ENCODE data around the gene MATN1.
"Not testable (repeated sequence)": the region's sequence is repeated elsewhere in the genome, so short reads cannot be mapped to it uniquely, and the experiment has no call there.

MATN1 gene

GRCh38 chr1:30723331-30723755 lies at the start of gene MATN1:
Gene MATN1, minus strand, starts transcription at chr1:30723585. Its CDS starts 34 bp downstream, at chr1:30723551.
- DNase-seq (ENCODE audit: low read depth in 2 of 2): no peak

- DNase-seq (ENCODE audit: low read depth in 2 of 2): no peak
These were observed 47.6 kb upstream of the MATN1 start for GRCh38 chr1:30771005-30771404.

GRCh38 chr1:30770150-30770549 lies 46.8 kb upstream of the MATN1 start:
- DNase-seq (ENCODE audit: low read depth in 2 of 2): no peak

GRCh38 chr1:30768830-30769718 lies 45.7 kb upstream of the MATN1 start:
- no peak for DNase-seq (ENCODE audit: low read depth in 2 of 2)

- no peak for DNase-seq (ENCODE audit: low read depth in 2 of 2)
These were observed 44.9 kb upstream of the MATN1 start for GRCh38 chr1:30768159-30768829.

- DNase-seq (ENCODE audit: low read depth in 2 of 2): not testable (repeated sequence)
These were observed 43.6 kb upstream of the MATN1 start for GRCh38 chr1:30766948-30767347.

- DNase-seq (ENCODE audit: low read depth in 2 of 2): no peak
These were observed 42.4 kb upstream of the MATN1 start for GRCh38 chr1:30765556-30766434.

- DNase-seq (ENCODE audit: low read depth in 2 of 2): no peak
These were observed 41.7 kb upstream of the MATN1 start for GRCh38 chr1:30764939-30765555.

- no peak for DNase-seq (ENCODE audit: low read depth in 2 of 2)
These were observed 41.0 kb upstream of the MATN1 start for GRCh38 chr1:30764396-30764795.

- DNase-seq (ENCODE audit: low read depth in 2 of 2): no peak
These were observed 40.4 kb upstream of the MATN1 start for GRCh38 chr1:30763651-30764248.

GRCh38 chr1:30762930-30763650 lies 39.7 kb upstream of the MATN1 start:
- DNase-seq (ENCODE audit: low read depth in 2 of 2): no peak

- no peak for DNase-seq (ENCODE audit: low read depth in 2 of 2)
These were observed 39.0 kb upstream of the MATN1 start for GRCh38 chr1:30762152-30762929.

- no peak for DNase-seq (ENCODE audit: low read depth in 2 of 2)
These were observed 38.2 kb upstream of the MATN1 start for GRCh38 chr1:30761381-30762151.

GRCh38 chr1:30760596-30761324 lies 37.4 kb upstream of the MATN1 start:
- DNase-seq (ENCODE audit: low read depth in 2 of 2): no peak

GRCh38 chr1:30759718-30760281 lies 36.4 kb upstream of the MATN1 start:
- DNase-seq (ENCODE audit: low read depth in 2 of 2): no peak

- DNase-seq (ENCODE audit: low read depth in 2 of 2): no peak
These were observed 35.5 kb upstream of the MATN1 start for GRCh38 chr1:30758785-30759380.

- DNase-seq (ENCODE audit: low read depth in 2 of 2): no peak
These were observed 34.8 kb upstream of the MATN1 start for GRCh38 chr1:30758121-30758688.
